PFSK-1 (cell line): Measurements from ENCODE around the gene PIK3C2A.

ENCODE experiments used
- FOXP2 ChIP-seq: optimal IDR thresholded peaks from 2 replicates; pipeline ENCODE3; 2011; ENCODE audit warnings: borderline replicate concordance, control low read depth, inconsistent platforms; ENCODE audit not compliant: insufficient read depth; ENCODE audit errors: extremely low read length, extremely low read depth
- POLR2AphosphoS5 ChIP-seq: IDR thresholded peaks from 2 replicates; pipeline ENCODE4 v1.6.1; 2012; ENCODE audit warnings: low read depth, mild to moderate bottlenecking, control low read depth, low read length, moderate library complexity
- REST ChIP-seq, 2 experiments: IDR thresholded peaks; 2 replicates each; pipeline versions ENCODE4 v1.6.1 to v1.8.0; 2011 to 2012; ENCODE audit warnings: low read depth in 2 of 2, low read length in 2 of 2, control low read depth in 1 of 2, inconsistent platforms in 1 of 2, mild to moderate bottlenecking in 1 of 2, moderate library complexity in 1 of 2; ENCODE audit not compliant: insufficient read depth in 1 of 2
- SIN3A ChIP-seq: IDR thresholded peaks from 2 replicates; pipeline ENCODE4 v1.6.1; 2012; ENCODE audit warnings: mild to moderate bottlenecking, low read length, moderate library complexity, borderline replicate concordance; ENCODE audit not compliant: insufficient read depth
- TAF1 ChIP-seq: IDR thresholded peaks from 2 replicates; pipeline ENCODE4 v1.6.1; 2012; ENCODE audit warnings: low read length, control low read depth, borderline replicate concordance; ENCODE audit not compliant: insufficient read depth

The PIK3C2A gene

DNA sequence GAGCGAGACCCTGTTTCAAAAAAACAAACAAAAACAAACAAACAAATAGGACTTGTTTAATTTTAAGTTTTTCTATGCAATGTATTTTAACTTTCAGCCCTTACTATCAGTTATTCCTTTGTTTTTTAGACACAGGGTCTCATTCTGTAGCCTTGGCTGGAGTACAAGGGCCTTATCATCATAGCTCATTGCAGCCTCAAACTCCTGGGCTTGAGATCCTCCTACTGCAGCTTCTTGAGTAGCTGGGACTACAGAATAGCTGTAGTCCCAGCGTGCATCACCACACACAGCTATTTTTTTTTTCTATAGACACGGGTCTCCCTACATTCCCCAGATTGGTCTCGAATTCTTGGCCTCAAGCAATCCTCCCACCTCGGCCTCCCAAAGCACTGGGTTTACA, 44.5 kb downstream of the PIK3C2A start:
- TF ChIP-seq FOXP2 = no peak
- TF ChIP-seq SIN3A = no peak
- TF ChIP-seq TAF1 = no peak
- TF ChIP-seq POLR2AphosphoS5 = no peak
- TF ChIP-seq REST (IDR thresholded peaks at IDR 0.05; ENCODE audit: insufficient read depth in 1 of 2, low read depth in 2 of 2, low read length in 2 of 2) = no peak

DNA sequence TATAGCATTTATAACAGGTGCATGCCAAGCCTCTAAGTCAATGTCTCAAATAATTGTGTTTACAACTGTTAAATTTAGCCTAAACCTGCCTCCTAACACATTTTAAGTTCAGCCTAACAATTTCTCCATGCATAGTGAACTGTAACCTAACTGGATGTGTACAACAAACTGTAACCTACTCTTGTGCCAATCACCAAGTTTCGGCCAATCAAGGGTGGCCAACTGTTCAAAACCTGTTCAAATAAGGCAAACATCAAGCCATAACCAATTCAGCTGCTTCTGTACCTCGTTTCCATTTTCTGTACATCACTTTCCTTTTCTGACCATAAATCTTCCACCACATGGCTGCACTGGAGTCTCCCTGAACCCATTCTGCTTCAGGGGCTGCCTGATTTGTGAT, 45.4 kb downstream of the PIK3C2A start:
- TF ChIP-seq REST (IDR thresholded peaks at IDR 0.05; ENCODE audit: insufficient read depth in 1 of 2, low read depth in 2 of 2, low read length in 2 of 2) (no peak), SIN3A (no peak), TAF1 (no peak), POLR2AphosphoS5 (no peak), FOXP2 (no peak)

GRCh38 chr11:17161515-17161914, 46.3 kb downstream of the PIK3C2A start:
- TF ChIP-seq SIN3A = no peak
- no peak for TF ChIP-seq FOXP2
- no peak for TF ChIP-seq REST (IDR thresholded peaks at IDR 0.05; ENCODE audit: insufficient read depth in 1 of 2, low read depth in 2 of 2, low read length in 2 of 2)
- no peak for TF ChIP-seq TAF1
- TF ChIP-seq POLR2AphosphoS5 = no peak

DNA sequence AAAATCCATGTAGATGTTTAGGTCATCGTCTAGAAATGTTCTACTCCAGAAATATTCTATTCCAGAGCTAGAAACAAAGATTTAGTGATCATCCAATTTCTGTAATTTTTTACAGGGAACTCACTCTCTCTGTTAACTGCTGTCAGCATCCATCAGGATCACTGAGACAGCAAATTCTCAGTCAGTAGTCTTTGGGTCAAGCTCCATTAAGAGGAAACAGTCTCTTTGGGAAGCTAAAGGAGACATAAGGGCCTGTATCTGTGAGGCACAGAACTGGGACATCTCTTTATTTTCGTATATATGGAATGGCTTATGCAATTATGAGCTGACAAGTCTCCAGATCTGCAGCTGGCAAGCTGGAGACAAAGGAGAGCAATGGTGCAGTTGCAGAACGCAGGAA, 48.3 kb downstream of the PIK3C2A start:
- TF ChIP-seq POLR2AphosphoS5 (no peak), FOXP2 (no peak), TAF1 (no peak), REST (IDR thresholded peaks at IDR 0.05; ENCODE audit: insufficient read depth in 1 of 2, low read depth in 2 of 2, low read length in 2 of 2) (no peak), SIN3A (no peak)
